ACHN (cell line): Measurements from ENCODE around the gene CCDC159.
"Not testable (repeated sequence)": the region's sequence is repeated elsewhere in the genome, so short reads cannot be mapped to it uniquely, and the experiment has no call there.

Experiments
- DNase-seq: peaks from one replicate; pipeline ENCODE4 v3.0.0-alpha.2; 2015
- in situ Hi-C: cut with HindIII; loops from 2 replicates; pipeline ENCODE4 v1.10.0; 2017; ENCODE audit warnings: low sequenced_read_pairs, low pct_ligation_motif_present, low pct_unique_long_range_greater_than_20kb

Gene CCDC159

DNA sequence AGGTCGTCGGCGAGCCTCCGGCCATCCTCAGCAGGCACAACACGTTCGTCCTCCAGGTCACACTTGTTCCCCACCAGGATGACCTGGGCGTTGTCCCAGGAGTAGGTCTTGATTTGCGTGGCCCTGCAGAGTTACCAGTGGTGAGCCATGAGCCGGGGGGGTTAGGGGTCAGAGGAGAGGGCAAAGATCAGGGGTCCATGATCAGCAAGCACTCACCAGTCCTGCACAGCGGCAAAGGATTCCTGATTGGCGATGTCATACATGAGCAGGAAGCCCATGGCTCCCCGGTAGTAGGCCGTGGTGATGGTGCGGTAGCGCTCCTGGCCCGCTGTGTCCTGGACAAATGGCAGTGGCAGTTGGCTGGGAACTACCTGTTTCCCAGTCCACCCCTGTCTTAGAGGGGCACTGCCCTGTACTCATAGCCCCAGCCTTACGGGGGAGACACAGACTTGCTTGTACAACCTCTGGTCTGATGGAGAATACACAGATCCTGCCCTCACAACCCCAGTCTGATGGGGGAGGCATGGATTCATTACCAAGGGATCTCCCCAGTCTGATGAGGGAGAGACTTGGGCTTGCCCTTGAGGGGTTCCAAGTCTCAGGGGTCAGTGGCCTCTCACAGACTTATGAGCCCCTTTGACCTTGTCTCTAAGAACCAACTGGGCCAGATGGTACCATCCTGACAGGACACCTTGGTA lies 10.7 kb upstream of the CCDC159 start:
- DNase-seq: no peak
- in situ Hi-C loops: no loop called here

- in situ Hi-C loops: no loop called here
- DNase-seq: no peak
Observed at GRCh38 chr19:11337080-11337479, 9.2 kb upstream of the CCDC159 start.

- no peak for DNase-seq
- in situ Hi-C loops: no loop called here
Observed at GRCh38 chr19:11338121-11338520, 8.2 kb upstream of the CCDC159 start.

- DNase-seq: no peak
- in situ Hi-C loops: no loop called here
Observed at GRCh38 chr19:11338569-11339253, 7.6 kb upstream of the CCDC159 start.

- in situ Hi-C loops: no loop called here
- DNase-seq: peak; percentile 86
Observed at GRCh38 chr19:11339254-11340098, 6.8 kb upstream of the CCDC159 start, which contains the start of gene RAB3D. TSS of gene RAB3D (minus strand) at chr19:11339657. CDS start at chr19:11337399, 2,258 bp downstream.

DNA sequence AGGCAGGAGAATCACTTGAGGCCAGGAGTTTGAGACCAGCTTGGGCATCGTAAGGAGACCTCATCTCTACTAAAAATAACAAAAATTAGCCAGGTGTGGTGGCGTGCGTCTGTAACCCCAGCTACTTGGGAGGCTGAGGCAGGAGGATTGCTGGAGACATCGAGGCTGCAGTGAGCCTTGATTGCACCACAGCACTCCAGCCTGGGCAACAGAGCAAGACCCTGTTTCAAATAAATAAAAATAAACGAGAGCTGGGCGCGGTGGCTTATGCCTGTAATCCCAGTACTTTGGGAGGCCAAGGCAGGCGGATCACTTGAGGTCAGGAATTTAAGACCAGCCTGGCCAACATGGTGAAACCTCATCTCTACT lies 6.2 kb upstream of the CCDC159 start:
- in situ Hi-C loops, DNase-seq: not testable (repeated sequence)

DNA sequence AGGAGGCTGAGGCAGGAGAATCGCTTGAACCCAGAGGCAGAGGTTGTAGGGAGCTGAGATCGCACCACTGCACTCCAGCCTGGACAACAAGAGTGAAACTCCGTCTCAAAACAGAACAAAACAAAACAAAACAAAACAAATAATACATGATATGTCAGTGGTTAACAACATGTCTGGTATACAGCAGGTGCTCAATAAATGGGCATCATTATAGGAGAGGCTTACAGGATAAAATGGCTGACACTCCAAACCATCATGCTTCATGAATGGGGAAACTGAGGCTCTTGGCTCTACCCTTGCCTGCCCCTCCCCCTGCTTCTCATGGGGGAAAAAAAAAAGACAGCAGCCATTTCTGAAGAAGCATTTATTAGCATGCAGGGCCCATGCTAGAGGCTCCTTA lies 3.9 kb upstream of the CCDC159 start:
- DNase-seq: no peak
- in situ Hi-C loops: no loop called here

DNA sequence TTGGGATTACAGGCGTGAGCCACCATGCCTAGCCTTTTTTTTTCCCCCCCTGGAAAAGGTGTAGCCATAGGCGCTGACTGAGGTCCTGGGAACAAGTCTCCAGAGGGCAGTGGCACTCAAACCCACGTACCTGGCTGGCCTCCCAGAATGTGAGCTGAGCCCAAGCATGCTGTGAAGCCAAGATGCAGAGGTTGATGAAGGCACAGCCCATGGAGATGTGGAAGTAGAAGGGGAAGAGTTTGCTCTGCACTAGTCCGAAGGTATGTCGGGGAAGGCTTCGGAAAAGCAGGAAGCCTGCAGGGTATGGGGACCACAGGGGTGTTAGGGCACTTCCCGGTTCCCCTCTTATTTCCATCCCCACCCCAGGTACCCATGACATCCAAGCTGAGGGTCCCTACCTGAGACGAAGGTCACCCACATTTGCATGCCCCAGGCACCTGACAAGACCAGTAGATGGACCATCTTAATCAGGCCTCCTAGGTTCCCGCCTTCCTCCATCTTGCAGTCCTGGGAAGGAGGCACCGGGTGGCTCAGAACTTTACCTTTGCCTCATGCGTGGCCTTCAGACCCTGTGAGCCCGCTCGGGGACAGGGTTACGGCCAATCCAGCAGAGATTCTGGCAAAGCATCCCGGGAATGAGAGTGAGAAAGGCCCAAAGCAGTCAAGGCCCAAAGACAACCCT lies 1.1 kb upstream of the CCDC159 start:
- no peak for DNase-seq
- in situ Hi-C loops: no loop called here

GRCh38 chr19:11347546-11348039 lies 1.3 kb downstream of the CCDC159 start:
- no peak for DNase-seq
- in situ Hi-C loops: no loop called here

DNA sequence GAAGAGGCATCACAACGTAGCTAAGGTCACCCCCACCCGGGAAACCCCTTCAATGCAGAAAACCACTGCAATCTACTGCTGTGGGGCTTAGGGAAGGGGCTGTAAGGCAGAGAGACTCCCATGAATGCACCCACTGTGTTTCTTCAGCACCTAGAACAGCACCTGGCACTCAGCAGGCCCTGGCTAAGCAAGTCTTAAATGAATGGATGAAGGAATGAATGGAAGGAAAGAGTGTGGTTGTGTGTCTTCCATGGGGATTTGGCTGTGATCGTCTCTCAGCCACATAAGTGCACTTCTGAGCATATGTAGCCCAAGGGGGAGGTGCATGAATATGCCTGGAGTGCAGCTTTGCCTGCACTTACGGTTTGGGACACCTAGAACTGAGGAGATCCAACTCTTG lies 2.9 kb downstream of the CCDC159 start:
- no peak for DNase-seq
- in situ Hi-C loops: no loop called here

DNA sequence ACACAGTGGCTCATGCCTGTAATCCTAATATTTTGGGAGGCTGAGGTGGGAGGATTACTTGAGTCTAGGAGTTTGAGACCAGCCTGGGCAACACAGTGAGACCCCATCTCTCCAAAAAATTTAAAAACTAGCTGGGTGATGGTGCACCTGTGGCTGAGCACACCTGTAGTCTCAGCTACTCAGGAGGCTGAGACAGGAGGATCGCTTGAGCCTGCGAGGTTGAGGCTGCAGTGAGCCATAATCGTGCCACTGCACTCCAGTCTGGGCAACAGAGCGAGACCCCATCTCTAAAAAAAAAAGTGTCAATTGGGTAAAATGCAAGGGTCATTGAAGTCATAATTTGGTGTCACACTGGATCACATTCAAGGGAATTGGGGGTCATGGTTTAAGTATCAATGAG lies 7.8 kb downstream of the CCDC159 start:
- DNase-seq, in situ Hi-C loops: not testable (repeated sequence)

DNA sequence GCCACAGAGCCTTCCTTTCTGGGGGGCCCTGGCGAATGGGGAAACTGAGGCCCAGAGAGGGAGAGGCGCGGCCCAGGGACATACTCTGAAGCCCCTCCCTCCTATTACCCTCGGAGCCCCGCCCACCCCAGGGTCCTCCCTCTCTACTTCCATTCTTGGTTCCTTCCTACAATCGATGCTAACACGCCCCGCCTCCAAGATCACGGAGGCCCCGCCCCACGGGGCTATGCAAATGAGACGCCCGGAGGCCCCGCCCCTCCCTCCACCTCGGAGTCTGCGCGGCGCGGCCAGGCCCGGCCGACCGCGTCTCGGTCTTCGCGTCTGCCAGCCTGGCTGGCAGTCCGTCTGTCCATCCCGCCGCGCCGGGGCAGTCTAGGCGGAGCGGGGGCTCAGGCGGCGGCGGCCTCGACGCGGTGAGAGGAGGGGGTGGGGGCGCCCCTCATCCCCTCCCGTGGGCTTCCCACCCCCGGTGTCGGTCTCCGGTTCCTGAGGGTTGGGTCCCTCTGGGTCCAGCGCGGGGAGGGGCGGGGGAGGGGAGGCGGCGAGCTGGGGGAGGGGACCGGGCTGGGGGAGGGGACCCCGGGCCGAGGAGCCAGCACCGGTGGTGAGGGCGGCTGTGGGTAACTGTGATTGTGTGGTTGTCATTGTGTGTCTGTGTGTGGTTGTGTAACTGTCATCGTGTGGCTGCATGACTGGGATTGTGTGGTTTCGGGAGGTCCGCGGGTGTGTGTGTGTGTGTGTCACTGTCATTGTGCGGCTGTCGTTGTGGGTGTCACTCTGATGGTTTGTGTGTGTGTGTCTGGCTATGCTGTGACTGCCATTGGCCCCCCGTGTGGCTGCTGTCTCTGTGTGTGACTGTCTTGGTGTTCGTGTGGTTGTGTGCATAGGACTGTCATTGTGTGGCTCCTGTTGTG lies 9.1 kb downstream of the CCDC159 start, which contains the start of gene PLPPR2:
Gene PLPPR2 (plus strand): TSS at position 273 of the 914 bp plus-strand sequence. CDS start 2,242 bp downstream, outside the sequence.
- in situ Hi-C loops: no loop called here

GRCh38 chr19:11356074-11356397 lies 9.7 kb downstream of the CCDC159 start:
- in situ Hi-C loops: no loop called here
- no peak for DNase-seq

More for the DNA sequence above, 9.1 kb downstream of the CCDC159 start, which contains the start of gene PLPPR2:
- DNase-seq: peak; percentile 87

DNA sequence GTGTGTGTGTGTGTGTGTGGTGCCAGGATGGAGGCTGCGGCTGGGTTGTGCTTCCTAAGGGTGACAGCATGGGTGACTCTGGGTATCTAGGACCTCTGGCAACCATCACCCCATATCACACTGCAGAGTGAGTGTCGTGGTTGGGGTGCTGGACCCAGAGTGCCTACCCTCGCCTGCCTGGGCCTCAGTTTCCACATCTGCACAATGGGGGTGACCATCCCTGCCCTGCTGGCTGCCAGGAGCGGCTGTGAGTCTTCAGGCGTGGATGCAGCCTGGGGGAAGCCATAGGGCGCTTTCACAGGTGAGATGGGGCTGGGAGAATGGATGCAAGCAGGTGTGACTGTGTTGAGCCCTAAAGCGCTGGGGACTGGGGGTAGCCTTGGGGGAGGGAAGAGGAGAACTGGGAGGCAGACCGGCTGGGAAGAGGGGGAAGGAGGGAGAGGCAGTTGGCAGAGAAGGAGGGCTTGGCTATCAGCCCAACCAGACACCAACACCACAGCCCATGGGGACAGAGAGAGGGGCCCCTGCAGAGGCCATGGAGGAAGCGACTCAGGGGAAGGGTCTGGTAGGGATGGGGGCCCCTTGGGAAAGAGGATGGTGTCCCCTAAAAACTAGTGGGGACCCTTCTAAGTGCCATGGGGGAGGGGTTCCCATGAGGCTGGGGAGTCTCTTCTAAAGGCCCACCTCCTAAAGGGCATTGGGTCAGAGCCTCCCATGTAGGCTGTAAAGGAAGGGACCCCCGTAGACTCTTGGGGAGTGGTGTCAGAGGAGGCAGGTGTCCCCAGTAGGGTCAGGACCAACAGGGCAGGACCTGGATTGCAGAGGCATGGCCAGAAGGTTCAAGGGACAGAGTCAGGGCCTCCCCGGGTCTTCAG lies 10.6 kb downstream of the CCDC159 start:
- in situ Hi-C loops: no loop called here
- DNase-seq: no peak

GRCh38 chr19:11359421-11359820 lies 13.1 kb downstream of the CCDC159 start:
- in situ Hi-C loops: no loop called here

GRCh38 chr19:11361037-11361770 lies 14.9 kb downstream of the CCDC159 start:
- DNase-seq: no peak

More at GRCh38 chr19:11359421-11359820, 13.1 kb downstream of the CCDC159 start:
- no peak for DNase-seq

More at GRCh38 chr19:11361037-11361770, 14.9 kb downstream of the CCDC159 start:
- in situ Hi-C loops: no loop called here
